ENCODE results near the gene CDH15. TPM values are rescaled to one million over a fixed set of nuclear protein-coding genes. Genes with fewer than 3 reads are reported as not detected.

The CDH15 gene
- total RNA-seq, 3 donors from 2014 or later = not detected

DNA sequence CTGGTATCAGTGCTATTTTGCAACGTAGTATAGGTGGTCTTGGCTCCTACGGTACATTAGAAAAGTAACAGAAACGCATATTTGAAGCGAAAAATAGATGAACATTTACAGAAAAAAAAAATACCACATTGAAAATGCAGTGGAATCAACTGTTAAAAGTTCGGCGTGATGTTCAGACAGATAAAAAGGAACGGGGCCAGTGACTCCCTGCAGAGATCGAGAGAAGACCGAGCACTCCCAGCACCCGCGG lies 45.5 kb downstream of the CDH15 start:
- Histone ChIP-seq H3K4me1 (peaks cover 0 to 5% of the 10 kb centered on the region in 2 donors), H3K4me3 (peak overlapping the region; percentile 74 to 97 (median 96)), H3K9me3 (no peaks in the 10 kb centered on the region), H3K27ac (peak overlapping the region; percentile 95 to 98), H3K36me3 (no peaks in the 10 kb centered on the region), H3K27me3 (no peaks in the 10 kb centered on the region)
- TF ChIP-seq, protein P1, sequence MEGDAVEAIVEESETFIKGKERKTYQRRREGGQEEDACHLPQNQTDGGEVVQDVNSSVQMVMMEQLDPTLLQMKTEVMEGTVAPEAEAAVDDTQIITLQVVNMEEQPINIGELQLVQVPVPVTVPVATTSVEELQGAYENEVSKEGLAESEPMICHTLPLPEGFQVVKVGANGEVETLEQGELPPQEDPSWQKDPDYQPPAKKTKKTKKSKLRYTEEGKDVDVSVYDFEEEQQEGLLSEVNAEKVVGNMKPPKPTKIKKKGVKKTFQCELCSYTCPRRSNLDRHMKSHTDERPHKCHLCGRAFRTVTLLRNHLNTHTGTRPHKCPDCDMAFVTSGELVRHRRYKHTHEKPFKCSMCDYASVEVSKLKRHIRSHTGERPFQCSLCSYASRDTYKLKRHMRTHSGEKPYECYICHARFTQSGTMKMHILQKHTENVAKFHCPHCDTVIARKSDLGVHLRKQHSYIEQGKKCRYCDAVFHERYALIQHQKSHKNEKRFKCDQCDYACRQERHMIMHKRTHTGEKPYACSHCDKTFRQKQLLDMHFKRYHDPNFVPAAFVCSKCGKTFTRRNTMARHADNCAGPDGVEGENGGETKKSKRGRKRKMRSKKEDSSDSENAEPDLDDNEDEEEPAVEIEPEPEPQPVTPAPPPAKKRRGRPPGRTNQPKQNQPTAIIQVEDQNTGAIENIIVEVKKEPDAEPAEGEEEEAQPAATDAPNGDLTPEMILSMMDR (IDR thresholded peaks at IDR 0.05) = no peak
- TF ChIP-seq POLR2A (IDR thresholded peaks at IDR 0.05) (no peak), POLR2AphosphoS5 (IDR thresholded peaks at IDR 0.05) (no peak)
- intact Hi-C loops (cut with DNase I; ENCODE audit: low total_unique reads) = no loop called here
- no peak for DNase-seq (ENCODE audit: low spot score in 2 of 2)

- peak; percentile 55 for TF ChIP-seq POLR2A (IDR thresholded peaks at IDR 0.05)
- TF ChIP-seq POLR2AphosphoS5 (IDR thresholded peaks at IDR 0.05) = peak; percentile 81 to 93 (median 86)
- TF ChIP-seq, protein P1 (IDR thresholded peaks at IDR 0.05) = peak in 1 of 3 donors; percentile 11
- H3K9me3 ChIP-seq = no peaks in the 10 kb centered on the region
- H3K27me3 ChIP-seq = no peaks in the 10 kb centered on the region
- H3K27ac ChIP-seq = peak within 1 kb of the TSS; percentile 95 to 98
- H3K4me3 ChIP-seq = peak within 1 kb of the TSS; percentile 74 to 97 (median 96)
- peaks cover 0 to 5% of the 10 kb centered on the region in 2 donors for H3K4me1 ChIP-seq
- peak; percentile 76 to 79 for DNase-seq (ENCODE audit: low spot score in 2 of 2)
- intact Hi-C loops (cut with DNase I; ENCODE audit: low total_unique reads) = no loop called here
- H3K36me3 ChIP-seq = no peaks in the 10 kb centered on the region
Observed at GRCh38 chr16:89217388-89218191, 46.0 kb downstream of the CDH15 start, which contains the start of gene ZNF778. Gene ZNF778 (plus strand): TSS chr16:89217703. CDS start chr16:89221128, 3,425 bp downstream.

DNA sequence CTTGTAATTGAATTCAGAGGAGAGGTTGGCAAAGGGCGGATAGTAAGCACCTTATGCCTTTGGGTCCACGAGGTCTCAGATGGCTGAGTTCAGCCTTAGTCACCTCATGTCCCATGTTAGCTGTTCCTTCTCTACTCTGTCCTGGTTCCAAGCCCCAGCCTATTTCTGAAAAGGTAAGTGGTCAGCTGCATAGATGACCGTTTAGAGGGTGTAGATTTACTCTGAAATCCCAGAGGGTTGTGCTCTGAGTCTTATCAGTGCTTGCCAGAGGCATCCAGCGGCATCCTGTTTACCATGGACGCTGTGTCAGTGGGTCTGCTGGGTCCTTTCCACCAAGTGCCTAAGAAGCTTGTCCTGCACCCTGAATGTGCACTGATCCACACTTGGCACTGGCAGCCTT lies 47.8 kb downstream of the CDH15 start:
- H3K4me3 ChIP-seq = no peak overlapping the region
- no peak for TF ChIP-seq POLR2AphosphoS5 (IDR thresholded peaks at IDR 0.05)
- TF ChIP-seq, protein P1 (IDR thresholded peaks at IDR 0.05) = no peak
- no peak for TF ChIP-seq POLR2A (IDR thresholded peaks at IDR 0.05)
- H3K9me3 ChIP-seq = no peaks in the 10 kb centered on the region
- no peak overlapping the region for H3K27ac ChIP-seq
- peaks cover 0 to 5% of the 10 kb centered on the region in 2 donors for H3K4me1 ChIP-seq
- H3K27me3 ChIP-seq = no peaks in the 10 kb centered on the region
- DNase-seq (ENCODE audit: low spot score in 2 of 2) = no peak
- H3K36me3 ChIP-seq = no peaks in the 10 kb centered on the region
- intact Hi-C loops (cut with DNase I; ENCODE audit: low total_unique reads) = no loop called here

- peaks cover 2% of the 10 kb centered on the region for H3K36me3 ChIP-seq
- DNase-seq (ENCODE audit: low spot score in 2 of 2) = no peak
- intact Hi-C loops (cut with DNase I; ENCODE audit: low total_unique reads) = no loop called here
Observed at GRCh38 chr16:89221604-89222003, 50.1 kb downstream of the CDH15 start.

GRCh38 chr16:89222931-89223330 lies 51.4 kb downstream of the CDH15 start:
- Histone ChIP-seq H3K4me1 (no peaks in the 10 kb centered on the region), H3K4me3 (no peak overlapping the region), H3K27ac (no peak overlapping the region), H3K9me3 (no peaks in the 10 kb centered on the region), H3K27me3 (no peaks in the 10 kb centered on the region), H3K36me3 (peaks cover 14% of the 10 kb centered on the region)
- intact Hi-C loops (cut with DNase I; ENCODE audit: low total_unique reads) = no loop called here
- DNase-seq (ENCODE audit: low spot score in 2 of 2) = no peak
- TF ChIP-seq POLR2A (IDR thresholded peaks at IDR 0.05) (no peak), POLR2AphosphoS5 (IDR thresholded peaks at IDR 0.05) (no peak)
- TF ChIP-seq, protein P1 (IDR thresholded peaks at IDR 0.05) = no peak

More at GRCh38 chr16:89221604-89222003, 50.1 kb downstream of the CDH15 start:
- Histone ChIP-seq H3K27me3 (no peaks in the 10 kb centered on the region), H3K4me3 (no peak overlapping the region), H3K4me1 (no peaks in the 10 kb centered on the region), H3K27ac (no peak overlapping the region), H3K9me3 (no peaks in the 10 kb centered on the region)
- TF ChIP-seq POLR2A (IDR thresholded peaks at IDR 0.05) (no peak), POLR2AphosphoS5 (IDR thresholded peaks at IDR 0.05) (no peak)
- TF ChIP-seq, protein P1 (IDR thresholded peaks at IDR 0.05) = no peak
